Nucleus accumbens (tissue), 56 donors: ENCODE data around the gene CCNI.
"Not testable (repeated sequence)": the region's sequence is repeated elsewhere in the genome, so short reads cannot be mapped to it uniquely, and the experiment has no call there.

Experiments used
- DNase-seq, 56 donors: peaks; one replicate each; lab custom pipeline; 2025; lab: John Stamatoyannopoulos, UW

Gene CCNI

DNA sequence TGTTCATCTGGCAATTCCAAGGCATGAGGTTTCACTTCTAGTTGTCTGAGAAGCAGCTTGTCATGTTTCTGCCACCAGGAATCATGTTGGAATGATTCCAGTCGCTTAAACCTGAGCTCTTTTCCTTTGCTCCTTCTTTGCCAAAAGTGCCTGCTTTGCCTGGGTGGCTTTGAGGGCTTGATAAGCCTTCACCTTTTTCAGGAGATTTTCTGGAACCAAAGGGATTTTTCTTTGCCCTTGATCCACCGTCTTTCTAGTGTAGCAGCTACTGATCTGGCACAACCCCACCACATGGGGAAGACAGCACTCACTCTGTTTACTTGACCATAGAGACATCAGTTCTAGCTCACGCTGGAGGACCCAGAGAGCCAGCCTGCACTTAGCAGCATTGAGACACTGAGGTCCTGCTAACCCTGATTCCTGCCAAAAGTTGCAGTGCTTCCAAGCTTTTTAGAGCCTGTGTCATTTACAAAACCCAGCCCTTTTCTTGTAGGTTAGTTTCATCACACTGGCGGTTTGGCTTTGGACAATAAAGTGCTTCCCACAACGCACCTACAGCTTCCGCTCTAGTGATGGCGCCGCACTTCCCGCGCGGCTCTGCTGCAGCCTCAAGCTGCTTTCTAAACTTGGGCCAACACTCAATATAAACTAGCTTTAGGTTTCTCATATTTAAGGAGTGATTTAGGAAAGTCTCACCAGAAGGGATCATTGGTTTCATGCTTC is 7.3 kb upstream of the CCNI start:
- DNase-seq, result no peak

DNA sequence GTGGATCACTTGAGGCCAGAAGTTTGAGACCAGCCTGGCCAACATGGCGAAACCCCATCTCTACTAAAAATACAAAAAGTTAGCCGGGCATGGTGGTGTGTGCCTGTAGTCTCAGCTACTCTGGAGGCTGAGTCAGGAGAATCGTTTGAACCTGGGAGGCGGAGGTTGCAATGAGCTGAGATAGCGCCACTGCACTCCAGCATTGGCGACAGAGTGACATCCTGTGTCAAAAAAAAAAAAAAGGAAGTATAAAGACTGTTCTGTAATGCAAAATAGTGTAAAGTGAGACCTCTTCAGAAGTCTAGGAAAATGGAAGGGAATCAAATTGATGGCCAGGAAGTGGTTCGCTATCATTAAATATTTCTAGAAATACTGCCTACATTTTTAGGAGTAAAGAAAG is 5.0 kb upstream of the CCNI start:
- not testable (repeated sequence) for DNase-seq

DNA sequence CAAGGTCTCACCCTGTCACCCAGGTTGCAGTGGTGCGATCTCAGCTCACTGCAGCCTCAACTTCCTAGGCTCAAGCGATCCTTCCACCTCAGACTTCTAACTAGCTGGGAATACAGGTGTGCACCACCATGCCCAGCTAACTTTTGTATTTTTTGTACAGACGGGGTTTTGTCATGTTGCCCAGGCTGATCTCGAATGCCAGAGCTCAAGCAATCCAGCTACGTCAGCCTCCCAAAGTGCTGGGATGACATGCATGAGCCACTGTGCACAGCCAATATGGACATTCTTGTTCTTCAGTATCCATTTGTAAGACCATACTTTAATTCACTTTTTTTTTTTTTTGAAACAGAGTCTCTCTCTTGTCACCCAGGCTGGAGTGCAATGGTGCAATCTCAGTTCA is 3.5 kb upstream of the CCNI start:
- no peak for DNase-seq

DNA sequence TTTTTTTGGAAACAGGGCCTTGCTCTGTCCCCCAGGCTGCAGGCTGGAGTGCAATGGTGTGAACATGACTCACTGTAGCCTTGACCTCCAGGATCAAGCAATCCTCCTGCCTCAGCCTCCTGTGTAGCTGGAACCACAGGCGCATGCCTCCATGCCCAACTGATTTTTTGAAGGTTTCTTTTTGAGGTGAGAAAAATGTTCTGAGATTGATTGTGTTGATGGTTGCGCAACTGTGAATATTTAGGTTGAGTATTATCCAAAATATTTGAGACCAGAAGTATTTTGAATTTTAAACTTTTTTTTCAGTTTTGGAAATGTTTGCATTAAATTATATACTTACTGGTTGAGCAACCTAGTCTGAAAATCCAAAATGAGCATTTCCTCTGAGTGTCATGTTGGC is 2.6 kb upstream of the CCNI start:
- no peak for DNase-seq

DNA sequence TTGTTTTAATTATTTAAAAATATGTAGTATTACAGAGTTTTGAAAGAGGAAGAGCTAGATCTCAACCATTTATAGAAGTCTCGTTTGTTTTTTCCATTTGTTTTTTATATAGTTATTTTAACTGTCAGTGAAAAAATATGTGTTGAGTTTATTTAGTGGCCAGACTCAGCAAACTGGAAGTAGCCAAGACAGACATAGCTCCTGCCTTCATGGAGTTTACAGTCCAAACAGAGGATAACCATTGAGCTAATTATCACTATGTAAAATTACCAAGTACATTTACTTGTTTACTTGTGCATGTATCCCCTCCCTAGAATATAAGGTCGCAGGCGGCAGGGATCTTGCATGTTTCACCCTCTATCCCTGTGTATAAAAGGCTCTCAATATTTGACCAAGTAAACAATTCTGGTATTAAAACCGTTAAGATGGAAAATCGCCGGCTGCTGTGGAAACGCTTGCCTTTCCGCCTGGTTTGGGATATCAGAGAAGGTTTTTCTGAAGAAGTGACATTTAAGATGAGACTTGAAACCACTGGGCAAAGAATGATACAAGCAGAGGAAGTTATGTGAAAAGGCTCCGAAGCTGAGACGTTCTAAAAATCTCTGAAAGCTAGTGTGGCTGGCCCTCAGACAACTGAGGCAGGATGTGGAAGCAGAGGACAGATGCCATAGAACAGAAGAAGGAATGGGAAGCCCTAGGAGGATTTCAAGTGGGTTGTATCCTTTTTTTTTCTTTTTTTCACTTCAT is 1.3 kb upstream of the CCNI start:
- no peak for DNase-seq

DNA sequence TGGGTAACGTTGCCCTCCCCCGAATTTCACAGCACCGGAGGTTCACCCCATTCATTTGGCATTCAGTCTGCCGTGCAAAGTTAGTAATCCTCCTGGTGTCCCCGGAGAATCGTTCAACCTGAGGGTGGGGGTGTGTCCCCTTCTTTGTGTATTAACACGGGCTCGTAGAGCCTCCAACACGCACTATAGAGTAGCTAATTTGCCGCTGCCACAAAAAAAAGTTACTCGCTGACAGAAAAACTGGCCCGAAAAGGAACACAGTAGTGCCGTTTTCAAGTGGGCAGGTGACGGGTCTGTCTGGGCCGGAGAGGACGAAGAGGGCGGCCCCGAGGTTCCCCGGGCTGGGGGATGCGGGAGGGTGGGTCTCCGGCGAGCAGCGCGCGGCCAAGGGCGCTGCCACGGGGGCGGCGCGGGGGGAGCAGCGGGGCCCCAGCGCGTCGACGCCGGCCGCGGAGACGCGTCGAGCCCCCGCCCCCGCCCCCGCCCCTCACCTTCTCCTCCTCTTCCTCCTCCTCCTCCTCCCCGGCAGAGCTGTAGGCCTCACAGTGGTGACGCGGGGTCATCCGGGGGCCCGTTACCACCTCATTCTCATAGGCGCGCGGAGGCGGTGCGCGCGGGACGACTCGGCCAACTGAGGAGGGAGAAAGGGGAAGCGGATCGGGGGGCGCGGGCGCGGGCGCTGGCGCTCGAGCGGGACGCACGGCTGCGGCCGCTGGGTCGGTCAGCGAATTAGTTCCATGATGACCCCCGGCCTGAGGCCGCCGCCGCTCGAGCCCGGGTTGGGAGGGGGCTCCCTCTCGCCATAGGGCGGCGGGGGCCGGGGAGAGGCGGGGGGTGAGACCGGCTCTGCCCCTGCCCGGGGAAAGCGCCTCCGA is 571 bp downstream of the CCNI start:
- DNase-seq, result peak in 54 of 56 donors; percentile 3 to 77 (median 57)

DNA sequence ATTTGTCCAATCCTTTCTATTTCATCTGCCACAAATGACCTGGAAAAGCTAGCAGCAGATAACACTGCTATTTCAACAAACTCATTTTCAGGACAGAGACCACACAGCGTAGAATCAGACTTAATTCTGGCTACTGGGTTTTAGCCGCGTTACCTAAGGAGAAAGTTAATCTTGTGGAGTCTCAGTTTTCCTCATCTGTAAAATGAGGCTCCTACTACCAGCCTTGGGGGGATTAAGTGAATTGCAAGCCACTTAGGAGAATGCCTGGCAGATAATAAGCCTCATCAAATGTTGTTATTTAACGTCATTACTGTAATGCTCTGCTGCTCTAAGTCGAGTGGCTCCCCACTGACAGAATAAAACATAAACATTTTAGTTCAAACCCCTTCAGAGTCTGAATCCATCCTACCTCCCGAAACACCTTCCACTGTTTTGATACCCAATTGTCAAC is 1.4 kb downstream of the CCNI start:
- no peak for DNase-seq

DNA sequence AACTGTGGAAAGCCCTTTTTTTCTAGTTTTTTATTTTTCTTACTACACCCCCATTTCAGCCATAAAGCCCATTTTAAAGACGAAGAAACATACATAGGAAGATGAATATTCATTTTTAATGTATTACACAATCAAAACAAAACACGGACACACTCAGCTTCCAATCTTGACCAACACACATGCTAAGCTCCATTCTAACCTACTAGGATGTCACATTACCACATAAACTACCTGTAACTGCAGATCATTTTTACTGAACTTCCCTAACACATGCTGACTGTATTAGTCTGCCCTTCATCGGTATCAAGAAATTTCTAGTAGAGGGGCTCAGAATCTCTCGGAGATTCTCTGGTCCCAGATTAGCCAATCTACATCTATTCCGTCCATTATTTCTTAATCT is 1.8 kb downstream of the CCNI start:
- DNase-seq, result no peak

DNA sequence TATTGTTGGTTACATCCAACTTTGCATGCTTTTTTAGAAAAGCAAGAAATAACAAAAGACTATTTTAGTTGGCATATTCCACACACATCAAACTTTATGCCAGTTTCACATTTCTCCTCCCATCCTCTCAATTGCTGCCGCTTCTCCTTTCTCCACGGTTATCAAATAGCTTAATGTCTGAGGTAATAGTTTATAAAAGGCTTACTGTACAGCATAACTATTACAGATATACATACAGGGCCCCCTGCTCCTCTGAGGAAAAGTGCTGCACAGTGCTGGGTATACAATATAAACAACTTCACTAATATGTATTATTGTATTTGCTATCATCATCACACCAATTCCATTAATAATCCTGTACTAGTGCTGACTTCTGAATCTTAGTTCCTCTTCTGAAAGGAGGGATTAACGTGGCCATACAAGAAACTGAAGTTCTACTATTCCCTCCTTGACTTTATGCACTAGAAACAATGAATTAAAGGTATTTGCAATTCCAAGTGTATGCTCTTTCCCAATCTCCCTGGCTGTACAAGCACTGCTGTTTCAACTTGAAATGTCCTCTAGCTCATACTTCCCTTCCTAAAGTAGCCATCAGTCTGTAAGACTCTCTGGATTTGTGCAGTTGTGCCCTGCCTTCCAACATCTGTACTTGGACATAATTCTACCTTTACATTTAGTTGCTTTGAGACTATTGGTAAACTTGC is 2.5 kb downstream of the CCNI start:
- peak in 1 of 56 donors; percentile 15 for DNase-seq

DNA sequence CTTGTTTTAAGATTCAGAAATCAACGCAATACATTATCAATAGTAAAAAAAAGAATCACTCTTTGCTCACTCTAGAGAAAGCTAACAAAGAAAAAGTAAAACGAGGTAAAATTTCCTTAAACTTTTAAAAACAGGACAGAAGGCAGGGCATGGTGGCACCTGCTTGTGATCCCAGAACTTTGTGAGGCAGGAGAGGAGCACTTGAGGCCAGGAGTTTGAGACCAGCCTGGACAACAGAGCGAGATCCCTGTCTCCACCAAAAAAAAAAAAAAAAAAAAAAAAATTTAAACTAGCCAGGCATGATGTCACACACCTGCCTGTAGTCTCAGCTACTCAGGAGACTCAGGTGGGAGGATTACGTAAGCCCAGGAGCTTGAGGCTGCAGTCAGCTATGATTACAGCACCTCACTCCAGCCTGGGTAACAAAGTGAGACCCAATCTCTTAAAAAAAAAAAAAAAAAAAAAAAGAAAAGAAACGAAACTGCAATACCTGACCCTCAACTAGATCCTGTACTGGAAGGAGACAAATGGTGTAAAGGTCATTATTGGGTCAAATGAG is 3.5 kb downstream of the CCNI start:
- DNase-seq, result peak in 7 of 56 donors; percentile 2 to 29 (median 9)

DNA sequence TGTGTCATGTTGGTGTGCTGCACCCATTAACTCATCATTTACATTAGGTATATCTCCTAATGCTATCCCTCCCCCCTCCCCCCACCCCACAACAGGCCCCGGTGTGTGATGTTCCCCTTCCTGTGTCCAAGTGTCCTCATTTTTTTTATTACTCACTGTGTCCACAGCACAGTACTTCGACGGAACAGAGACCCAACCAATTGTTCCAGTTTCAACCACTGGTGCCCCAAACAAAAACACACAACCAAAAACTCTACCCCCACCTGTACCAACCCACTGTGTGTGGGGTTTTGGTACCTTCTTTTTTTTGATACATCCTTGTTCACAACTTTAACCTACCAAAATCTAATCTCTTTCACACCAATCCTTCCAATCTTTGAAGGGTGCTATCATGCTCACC is 6.3 kb downstream of the CCNI start:
- not testable (repeated sequence) for DNase-seq

DNA sequence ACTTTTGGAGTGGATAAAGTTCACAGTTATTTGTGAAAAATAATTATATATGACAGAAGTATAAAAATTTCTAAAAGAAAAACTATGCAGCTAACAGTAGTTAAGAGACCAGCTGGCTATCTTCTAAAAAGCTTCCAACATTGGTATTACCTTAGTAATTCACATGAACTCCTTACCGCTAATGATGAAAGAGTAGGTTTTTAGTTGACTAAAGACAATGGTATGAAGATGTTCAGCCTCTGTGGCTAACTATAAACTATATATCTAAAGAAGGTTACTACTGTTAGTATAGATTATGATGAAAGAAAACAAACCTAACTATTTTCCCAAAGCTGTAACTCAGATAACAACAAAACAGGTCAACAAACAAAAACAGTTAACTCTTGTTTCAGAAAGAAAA is 10.4 kb downstream of the CCNI start:
- no peak for DNase-seq

DNA sequence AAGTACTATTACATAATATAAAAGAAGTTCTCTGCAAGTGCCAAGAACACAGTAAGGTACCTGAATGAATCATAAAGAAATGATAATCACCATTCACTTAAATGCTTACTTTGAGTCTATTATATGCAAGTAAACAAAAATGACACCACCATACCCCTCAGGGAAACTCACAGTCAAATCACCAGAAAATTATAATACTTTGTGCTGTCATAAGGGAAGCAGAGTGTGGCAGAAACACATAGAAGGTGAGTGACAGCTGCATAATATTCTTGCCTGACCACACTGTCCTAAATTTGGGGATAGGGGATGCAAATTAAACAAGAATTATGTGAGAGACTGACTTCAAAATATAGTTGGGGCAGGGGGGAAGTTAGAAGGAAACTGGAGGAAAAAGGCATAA is 12.9 kb downstream of the CCNI start:
- DNase-seq, result no peak

DNA sequence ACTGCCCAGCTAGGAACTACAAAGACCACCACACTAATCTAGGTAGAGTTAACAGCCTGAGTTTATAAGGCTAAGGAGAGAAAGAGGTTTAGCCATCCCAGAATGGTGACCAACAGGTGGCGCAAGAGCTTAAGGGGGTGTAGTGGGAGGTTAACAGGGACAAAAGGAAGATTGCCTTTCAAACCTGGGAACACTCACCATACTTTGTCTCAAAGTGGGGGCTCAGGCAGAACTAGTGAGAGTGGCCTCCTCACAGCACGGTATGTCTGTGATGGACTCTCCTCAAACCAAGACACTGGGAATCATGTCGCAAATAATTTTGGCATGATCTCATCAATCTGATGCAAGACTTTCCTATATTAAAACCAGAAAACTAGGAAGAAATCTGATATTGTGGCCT is 23.4 kb downstream of the CCNI start:
- DNase-seq, result peak in 3 of 56 donors; percentile 1 to 10 (median 5)

DNA sequence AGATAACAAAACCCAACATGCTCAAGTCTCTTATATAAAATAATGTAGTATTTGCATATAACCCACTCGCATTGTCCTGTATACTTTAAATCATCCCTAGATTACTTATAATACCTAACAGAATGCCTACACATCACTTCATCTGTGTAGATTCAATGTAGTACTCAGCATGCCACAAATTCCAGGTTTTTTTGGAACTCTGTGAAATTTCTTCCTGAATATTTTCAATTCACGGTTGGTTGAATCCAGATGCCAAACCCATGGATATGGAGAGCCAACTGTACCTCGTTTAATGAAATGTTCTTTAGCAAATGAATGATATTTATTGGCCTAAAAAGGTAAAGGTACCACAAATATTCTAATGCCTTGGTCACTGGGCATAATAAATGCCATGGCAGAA is 24.8 kb downstream of the CCNI start:
- no peak for DNase-seq

DNA sequence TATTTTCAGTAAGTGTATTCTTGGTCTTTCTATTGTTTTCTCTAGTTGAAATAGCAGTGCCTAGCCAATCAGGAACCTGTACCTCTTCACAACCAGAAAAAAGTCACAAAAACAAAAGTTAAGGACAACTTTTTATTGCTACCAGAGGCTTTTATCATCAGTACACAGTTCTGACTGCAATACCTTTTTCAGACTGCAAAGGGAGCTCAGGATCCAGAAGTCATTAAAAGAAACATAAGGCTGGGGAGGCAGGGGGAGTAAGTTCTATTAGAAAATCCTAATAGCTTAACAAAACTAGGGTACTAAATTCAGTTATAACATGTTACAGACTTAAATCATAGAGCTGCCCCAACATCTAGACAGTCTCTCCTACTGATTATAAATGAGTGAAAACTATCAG is 28.8 kb downstream of the CCNI start:
- DNase-seq, result no peak

DNA sequence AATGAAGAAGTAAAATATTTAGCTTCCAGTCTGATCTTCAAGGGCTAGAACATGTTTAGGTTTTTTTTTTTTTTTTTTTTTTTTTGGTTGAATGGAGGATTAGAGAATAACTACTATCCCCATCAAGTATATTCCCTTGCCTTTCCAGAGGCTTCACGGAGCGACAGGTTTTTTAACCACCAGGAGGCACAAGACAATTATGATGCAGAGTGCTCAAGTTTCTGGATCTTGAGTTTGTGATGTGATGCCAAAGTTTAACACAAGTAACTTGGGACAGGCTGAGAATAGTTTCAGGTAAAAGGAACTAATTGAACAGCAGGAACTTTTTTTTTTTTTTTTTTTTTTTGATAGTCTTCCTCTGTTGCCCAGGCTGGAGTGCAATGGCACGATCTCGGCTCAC is 30.3 kb downstream of the CCNI start:
- DNase-seq, result no peak

DNA sequence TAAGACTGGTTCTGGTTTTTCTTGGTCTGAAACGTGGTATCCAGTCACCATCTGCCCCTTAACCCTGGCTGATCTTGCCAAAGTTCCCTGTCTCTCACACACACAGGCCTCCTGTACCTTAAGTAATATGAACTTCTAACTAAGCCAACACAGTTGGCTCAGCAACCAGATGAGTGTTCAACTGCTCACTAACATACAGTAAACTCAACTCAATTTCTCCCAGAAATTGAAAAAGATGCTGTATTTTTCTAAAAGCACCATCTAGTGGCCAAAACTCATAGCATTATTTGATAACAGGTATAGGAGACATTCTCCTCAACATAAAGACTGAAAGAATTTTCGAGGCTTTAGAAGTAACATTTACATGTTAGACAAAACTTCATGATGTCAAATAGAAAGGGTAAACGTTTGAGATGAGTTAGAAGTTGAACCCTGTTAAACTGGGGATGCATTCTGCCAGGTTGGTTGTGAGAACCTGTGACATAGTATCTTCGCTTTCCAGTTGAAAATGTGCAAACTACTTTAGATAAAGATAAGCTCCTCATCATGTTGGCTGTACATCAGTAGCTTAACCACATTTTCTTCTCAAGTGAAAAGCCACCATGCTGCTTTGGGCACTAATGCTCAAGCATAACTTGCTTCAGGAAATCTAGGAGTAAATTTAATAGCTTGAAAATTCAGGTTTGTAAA is 31.2 kb downstream of the CCNI start:
- DNase-seq, result no peak

DNA sequence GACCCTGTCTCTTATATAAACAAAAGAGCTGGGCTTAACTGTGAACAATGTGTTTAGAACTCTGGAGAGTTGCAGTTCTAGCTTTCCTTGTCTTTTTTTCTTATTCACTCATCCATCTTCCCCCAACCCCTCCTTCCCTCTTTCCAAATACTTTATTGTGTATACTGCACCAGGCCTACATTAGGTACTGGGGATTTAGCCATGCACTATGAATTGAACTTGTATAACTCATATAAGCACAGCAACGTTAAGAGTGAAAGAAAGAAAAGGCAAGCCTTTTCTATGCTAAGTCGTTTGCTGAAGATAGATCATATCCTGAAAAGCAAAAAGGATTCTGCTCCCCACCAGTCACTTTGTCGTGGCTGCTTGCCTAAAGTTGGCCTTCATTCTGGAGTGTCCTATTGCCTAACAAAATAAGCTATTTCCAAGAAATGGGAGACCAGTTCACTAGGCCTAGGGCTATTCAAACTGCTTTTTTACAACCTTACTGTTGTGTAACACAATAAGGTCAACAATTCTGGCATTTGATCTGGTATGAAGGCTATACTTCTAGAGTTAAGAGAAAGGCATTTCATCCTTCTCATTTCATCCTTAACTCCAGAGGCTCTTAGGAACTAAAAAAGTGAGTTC is 32.2 kb downstream of the CCNI start:
- DNase-seq, result no peak
